MM.1S (cell line): ENCODE results near the gene KRT80.

Source experiments
- DNase-seq: peaks from one replicate; pipeline ENCODE4 v3.0.0-alpha.2; 2015
- H2AFZ ChIP-seq: fragments of 300-600 bp; sonication (generic); 2 replicates; pipeline ENCODE4 v1.6.0; 2016; ENCODE audit warnings: antibody characterized with exemption, low read length
- H3F3A ChIP-seq: fragments of 300-600 bp; sonication (generic); 2 replicates; pipeline ENCODE4 v1.6.1; 2016; ENCODE audit warnings: mild to moderate bottlenecking, antibody characterized with exemption, low read length, moderate library complexity, mixed read lengths; ENCODE audit not compliant: insufficient read depth
- H3K27ac ChIP-seq: fragments of 300-600 bp; sonication (generic); 2 replicates; pipeline ENCODE4 v1.5.1; 2016; ENCODE audit warnings: mild to moderate bottlenecking, low read length
- H3K27me3 ChIP-seq: fragments of 300-600 bp; sonication (generic); replicated peaks from 2 replicates; pipeline ENCODE4 v1.6.0; 2016; ENCODE audit warnings: low read length; ENCODE audit not compliant: insufficient read depth
- H3K36me3 ChIP-seq: fragments of 300-600 bp; sonication (generic); replicated peaks from 2 replicates; pipeline ENCODE4 v1.6.1; 2016; ENCODE audit warnings: mild to moderate bottlenecking, low read length, mixed read lengths; ENCODE audit not compliant: insufficient read depth
- H3K4me1 ChIP-seq: fragments of 300-600 bp; sonication (generic); 2 replicates; pipeline ENCODE4 v1.6.1; 2016; ENCODE audit warnings: low read length, mixed read lengths
- H3K4me2 ChIP-seq: fragments of 300-600 bp; sonication (generic); 2 replicates; pipeline ENCODE4 v1.6.0; 2016; ENCODE audit warnings: low read depth, low read length
- H3K4me3 ChIP-seq: fragments of 300-600 bp; sonication (generic); 2 replicates; pipeline ENCODE4 v1.5.1; 2016; ENCODE audit warnings: low read length, mixed read lengths
- H3K79me2 ChIP-seq: fragments of 300-600 bp; sonication (generic); 2 replicates; pipeline ENCODE4 v1.6.1; 2016; ENCODE audit warnings: mixed run types, low read length, mixed read lengths
- H3K9ac ChIP-seq: fragments of 300-600 bp; sonication (generic); 2 replicates; pipeline ENCODE4 v1.6.1; 2016; ENCODE audit warnings: low read length, mixed read lengths
- H3K9me2 ChIP-seq: fragments of 300-600 bp; sonication (generic); replicated peaks from 2 replicates; pipeline ENCODE4 v1.6.1; 2016; ENCODE audit warnings: mild to moderate bottlenecking, low read length, mixed read lengths; ENCODE audit not compliant: insufficient read depth
- H3K9me3 ChIP-seq: fragments of 300-600 bp; sonication (generic); replicated peaks from 2 replicates; pipeline ENCODE4 v1.6.1; 2016; ENCODE audit warnings: mild to moderate bottlenecking, low read length, mixed read lengths; ENCODE audit not compliant: insufficient read depth
- H4K20me1 ChIP-seq: fragments of 300-600 bp; sonication (generic); 2 replicates; pipeline ENCODE4 v1.6.1; 2016; ENCODE audit warnings: mild to moderate bottlenecking, low read length, moderate library complexity, mixed read lengths; ENCODE audit not compliant: insufficient read depth
- EZH2 ChIP-seq: fragments of 300-600 bp; sonication (generic); optimal IDR thresholded peaks from 2 replicates; pipeline ENCODE3; 2017; ENCODE audit warnings: low read depth, mild to moderate bottlenecking, antibody characterized with exemption, low read length, mixed read lengths
- EZH2phosphoT487 ChIP-seq: fragments of 300-600 bp; sonication (generic); IDR thresholded peaks from 2 replicates; pipeline ENCODE4 v1.6.1; 2018; ENCODE audit warnings: antibody characterized with exemption, low read length
- TF ChIP-seq, protein P1 (sequence below): fragments of 300-600 bp; sonication (generic); IDR thresholded peaks from 2 replicates; pipeline ENCODE4 v1.5.1; 2016; ENCODE audit warnings: antibody characterized with exemption, low read length, mixed read lengths

Gene KRT80

DNA sequence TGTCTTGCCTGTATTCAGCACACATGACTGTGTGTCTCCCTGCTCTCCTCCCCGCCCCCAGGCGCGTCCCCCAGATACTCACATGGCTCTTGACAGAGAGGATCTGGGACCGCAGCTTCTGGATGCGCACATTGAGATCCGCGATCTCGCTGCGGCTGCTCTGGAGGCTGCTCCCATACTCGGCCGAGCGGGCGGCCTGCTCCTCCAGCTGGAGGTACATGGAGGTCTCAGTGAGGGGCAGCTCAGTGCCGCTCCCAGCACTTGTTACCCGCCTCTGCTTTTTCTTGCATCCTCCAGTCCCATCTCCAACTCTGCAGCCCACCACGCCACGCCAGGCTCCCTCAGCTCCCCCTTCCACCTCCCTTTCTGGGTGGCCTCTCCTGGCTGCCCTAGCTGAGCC lies 18.9 kb downstream of the KRT80 start:
- H3K27ac ChIP-seq, result no peak overlapping the region
- no peaks in the 10 kb centered on the region for H3K36me3 ChIP-seq
- no peaks in the 10 kb centered on the region for H3K79me2 ChIP-seq
- H3K4me2 ChIP-seq, result no peak overlapping the region
- H4K20me1 ChIP-seq, result no peaks in the 10 kb centered on the region
- no peak overlapping the region for H2AFZ ChIP-seq
- no peaks in the 10 kb centered on the region for H3K9me2 ChIP-seq
- H3K4me1 ChIP-seq, result no peaks in the 10 kb centered on the region
- H3K9me3 ChIP-seq, result no peaks in the 10 kb centered on the region
- no peak overlapping the region for H3K9ac ChIP-seq
- no peak overlapping the region for H3K4me3 ChIP-seq
- DNase-seq, result no peak
- no peaks in the 10 kb centered on the region for H3F3A ChIP-seq
- peaks cover 51% of the 10 kb centered on the region for H3K27me3 ChIP-seq
- TF ChIP-seq EZH2 (no peak), EZH2phosphoT487 (no peak)
- TF ChIP-seq, protein P1, sequence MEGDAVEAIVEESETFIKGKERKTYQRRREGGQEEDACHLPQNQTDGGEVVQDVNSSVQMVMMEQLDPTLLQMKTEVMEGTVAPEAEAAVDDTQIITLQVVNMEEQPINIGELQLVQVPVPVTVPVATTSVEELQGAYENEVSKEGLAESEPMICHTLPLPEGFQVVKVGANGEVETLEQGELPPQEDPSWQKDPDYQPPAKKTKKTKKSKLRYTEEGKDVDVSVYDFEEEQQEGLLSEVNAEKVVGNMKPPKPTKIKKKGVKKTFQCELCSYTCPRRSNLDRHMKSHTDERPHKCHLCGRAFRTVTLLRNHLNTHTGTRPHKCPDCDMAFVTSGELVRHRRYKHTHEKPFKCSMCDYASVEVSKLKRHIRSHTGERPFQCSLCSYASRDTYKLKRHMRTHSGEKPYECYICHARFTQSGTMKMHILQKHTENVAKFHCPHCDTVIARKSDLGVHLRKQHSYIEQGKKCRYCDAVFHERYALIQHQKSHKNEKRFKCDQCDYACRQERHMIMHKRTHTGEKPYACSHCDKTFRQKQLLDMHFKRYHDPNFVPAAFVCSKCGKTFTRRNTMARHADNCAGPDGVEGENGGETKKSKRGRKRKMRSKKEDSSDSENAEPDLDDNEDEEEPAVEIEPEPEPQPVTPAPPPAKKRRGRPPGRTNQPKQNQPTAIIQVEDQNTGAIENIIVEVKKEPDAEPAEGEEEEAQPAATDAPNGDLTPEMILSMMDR, result no peak

DNA sequence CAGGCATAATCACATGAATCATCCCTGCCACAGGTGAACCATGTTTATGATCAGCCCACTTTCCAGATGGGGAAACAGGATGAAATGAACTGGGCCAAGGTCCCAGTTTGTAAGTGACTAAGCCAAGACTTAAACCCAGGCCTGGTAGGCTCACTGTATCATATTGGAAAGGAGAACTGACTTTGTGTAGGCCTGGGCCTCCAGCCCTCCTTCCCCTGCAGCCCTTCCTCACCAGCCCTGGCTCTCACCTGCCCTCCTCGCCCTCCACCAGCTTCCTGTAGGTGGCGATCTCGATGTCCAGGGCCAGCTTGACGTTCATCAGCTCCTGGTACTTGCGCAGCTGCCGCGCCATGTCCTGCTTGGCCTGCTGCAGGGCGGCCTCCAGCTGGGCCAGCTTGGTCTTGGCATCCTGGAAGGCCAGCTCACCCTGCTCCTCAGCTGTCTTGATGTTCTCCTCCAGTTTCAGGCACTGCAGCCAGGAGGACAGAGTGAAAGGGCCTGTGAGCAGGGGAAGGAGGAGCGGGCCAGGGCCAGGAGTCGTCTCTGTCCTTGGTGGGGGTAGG lies 19.8 kb downstream of the KRT80 start:
- Histone ChIP-seq H3K9ac (no peak overlapping the region), H3F3A (no peaks in the 10 kb centered on the region), H2AFZ (no peak overlapping the region), H3K9me3 (no peaks in the 10 kb centered on the region), H3K79me2 (no peaks in the 10 kb centered on the region), H3K4me1 (no peaks in the 10 kb centered on the region), H3K36me3 (no peaks in the 10 kb centered on the region), H3K27ac (no peak overlapping the region), H3K4me2 (no peak overlapping the region), H3K4me3 (no peak overlapping the region), H4K20me1 (no peaks in the 10 kb centered on the region), H3K27me3 (peaks cover 47% of the 10 kb centered on the region), H3K9me2 (no peaks in the 10 kb centered on the region)
- DNase-seq, result no peak
- no peak for TF ChIP-seq EZH2phosphoT487
- TF ChIP-seq, protein P1, result no peak
- no peak for TF ChIP-seq EZH2

DNA sequence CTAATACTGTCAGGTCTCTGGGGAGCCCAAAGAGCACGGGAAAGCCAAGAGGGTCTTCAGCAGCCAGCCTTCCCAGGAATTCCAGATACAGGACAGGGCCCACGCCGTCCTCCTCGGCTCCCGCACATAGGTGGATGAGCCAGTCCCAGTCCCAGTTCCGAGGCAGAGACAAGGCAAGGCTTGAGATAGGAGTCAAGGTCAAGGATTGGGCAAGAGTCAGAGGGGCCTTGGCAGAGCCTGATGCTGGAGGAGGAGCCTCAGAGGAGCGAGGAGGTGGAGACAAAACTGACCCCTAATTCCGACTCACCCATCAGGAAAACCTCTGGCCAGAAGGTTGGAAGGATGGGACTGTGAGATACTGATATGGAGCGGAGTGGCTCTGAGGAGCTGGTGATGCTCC lies 21.0 kb downstream of the KRT80 start:
- Histone ChIP-seq H3K4me1 (no peaks in the 10 kb centered on the region), H3K9me2 (no peaks in the 10 kb centered on the region), H4K20me1 (no peaks in the 10 kb centered on the region), H3F3A (no peaks in the 10 kb centered on the region), H3K27ac (no peak overlapping the region), H3K36me3 (no peaks in the 10 kb centered on the region), H3K4me3 (no peak overlapping the region), H3K79me2 (no peaks in the 10 kb centered on the region), H2AFZ (no peak overlapping the region), H3K27me3 (peaks cover 54% of the 10 kb centered on the region), H3K9me3 (no peaks in the 10 kb centered on the region), H3K9ac (no peak overlapping the region), H3K4me2 (no peak overlapping the region)
- DNase-seq, result no peak
- TF ChIP-seq EZH2phosphoT487 (no peak), EZH2 (no peak)
- TF ChIP-seq, protein P1, result no peak
